Trophoblast cell (in vitro differentiated cells and primary cell): ENCODE results near the gene NLRP3.
A peak's percentile ranks its signal among the peaks of the same experiment; 100 is the strongest.

ENCODE experiments used
- DNase-seq, 2 donors: peaks; one replicate each; pipeline ENCODE4 v3.0.0-alpha.2; 2016
- H2AFZ ChIP-seq: 2 replicates; pipeline ENCODE4 v1.6.1; 2013; ENCODE audit warnings: low read length, moderate library complexity, mild to moderate bottlenecking; ENCODE audit not compliant: insufficient read depth, poor library complexity
- H2AK5ac ChIP-seq: 2 replicates; pipeline ENCODE4 v1.6.1; 2013; ENCODE audit warnings: mild to moderate bottlenecking, low read length
- H2BK120ac ChIP-seq: 2 replicates; pipeline ENCODE4 v1.6.1; 2013; ENCODE audit warnings: low read length, mild to moderate bottlenecking, moderate library complexity; ENCODE audit not compliant: insufficient read depth, poor library complexity
- H2BK12ac ChIP-seq: 2 replicates; pipeline ENCODE4 v1.6.1; 2013; ENCODE audit warnings: mild to moderate bottlenecking, low read length, moderate library complexity
- H2BK5ac ChIP-seq: 2 replicates; pipeline ENCODE4 v1.6.1; 2013; ENCODE audit warnings: low read length, low read depth, moderate library complexity, mild to moderate bottlenecking; ENCODE audit not compliant: poor library complexity
- H3K14ac ChIP-seq: 2 replicates; pipeline ENCODE4 v1.6.1; 2013; ENCODE audit warnings: mild to moderate bottlenecking, low read length
- H3K18ac ChIP-seq: 2 replicates; pipeline ENCODE4 v1.6.1; 2013; ENCODE audit warnings: mild to moderate bottlenecking, low read length
- H3K23ac ChIP-seq: 2 replicates; pipeline ENCODE4 v1.6.1; 2013; ENCODE audit warnings: low read length
- H3K27ac ChIP-seq: 2 replicates; pipeline ENCODE4 v1.5.1; 2013; ENCODE audit warnings: low read depth, mild to moderate bottlenecking, inconsistent platforms, low read length, moderate library complexity
- H3K27me3 ChIP-seq: 2 replicates; pipeline ENCODE4 v1.6.1; 2013; ENCODE audit warnings: inconsistent platforms, mild to moderate bottlenecking, low read length, moderate library complexity; ENCODE audit not compliant: insufficient read depth
- H3K36me3 ChIP-seq, 2 experiments: 1 replicate in 1 of 2; 2 replicates in 1 of 2; pipeline ENCODE4 v1.6.1; 2013; ENCODE audit warnings: low read length in 2 of 2, mild to moderate bottlenecking in 2 of 2, moderate library complexity in 1 of 2; ENCODE audit not compliant: insufficient read depth in 2 of 2, control insufficient read depth in 1 of 2
- H3K4ac ChIP-seq: 2 replicates; pipeline ENCODE4 v1.6.1; 2013; ENCODE audit warnings: low read depth, mild to moderate bottlenecking, low read length, moderate library complexity
- H3K4me1 ChIP-seq, 2 experiments: 1 replicate in 1 of 2; 2 replicates in 1 of 2; pipeline ENCODE4 v1.6.1; 2013; ENCODE audit warnings: low read length in 2 of 2, mild to moderate bottlenecking in 2 of 2, moderate library complexity in 1 of 2; ENCODE audit not compliant: insufficient read depth in 2 of 2, control insufficient read depth in 1 of 2
- H3K4me2 ChIP-seq: 2 replicates; pipeline ENCODE4 v1.6.1; 2013; ENCODE audit warnings: inconsistent platforms, mild to moderate bottlenecking, low read length, moderate library complexity
- H3K4me3 ChIP-seq: 2 replicates; pipeline ENCODE4 v1.5.1; 2013; ENCODE audit warnings: mild to moderate bottlenecking, low read depth, low read length, inconsistent platforms
- H3K79me1 ChIP-seq: one replicate; pipeline ENCODE4 v1.6.1; 2013; ENCODE audit warnings: low read length
- H3K79me2 ChIP-seq: 2 replicates; pipeline ENCODE4 v1.6.1; 2013; ENCODE audit warnings: low read length, mild to moderate bottlenecking; ENCODE audit not compliant: control insufficient read depth, insufficient read depth, poor library complexity
- H3K9ac ChIP-seq: 2 replicates; pipeline ENCODE4 v1.6.1; 2013; ENCODE audit warnings: mild to moderate bottlenecking, low read length
- H3K9me3 ChIP-seq: 2 replicates; pipeline ENCODE4 v1.6.1; 2013; ENCODE audit warnings: low read depth, mild to moderate bottlenecking, control low read depth, inconsistent platforms, low read length; ENCODE audit not compliant: insufficient read depth
- H4K12ac ChIP-seq: 2 replicates; pipeline ENCODE4 v1.6.1; 2013; ENCODE audit warnings: low read depth, mild to moderate bottlenecking, low read length, moderate library complexity
- H4K8ac ChIP-seq: 2 replicates; pipeline ENCODE4 v1.6.1; 2013; ENCODE audit warnings: low read depth, mild to moderate bottlenecking, low read length, moderate library complexity
- H4K91ac ChIP-seq: one replicate; pipeline ENCODE4 v1.6.1; 2013; ENCODE audit warnings: low read depth, mild to moderate bottlenecking, low read length, moderate library complexity
- WGBS: extraction: QIAGEN DNeasy Blood & Tissue Kit; methylation state at CpG from one replicate; pipeline ENCODE4 v1.1.7; 2013; ENCODE audit warnings: missing lambda C conversion rate; ENCODE audit not compliant: insufficient read length, insufficient coverage; ENCODE audit errors: extremely low coverage; 5-methylcytosine and 5-hydroxymethylcytosine counted together

The NLRP3 gene

GRCh38 chr1:247368490-247369145 lies 47.4 kb upstream of the NLRP3 start:
- peak overlapping the region; percentile 53 for H4K8ac ChIP-seq
- H3K23ac ChIP-seq: no peak overlapping the region
- H3K14ac ChIP-seq: peak overlapping the region; percentile 61
- H3K4me1 ChIP-seq: peaks cover 5 to 12% of the 10 kb centered on the region in 2 experiments
- peak overlapping the region; percentile 81 for H2AK5ac ChIP-seq
- H3K4me2 ChIP-seq: no peak overlapping the region
- peak overlapping the region; percentile 98 for H2BK12ac ChIP-seq
- H3K4ac ChIP-seq: peak overlapping the region; percentile 66
- DNase-seq: no peak
- H3K9ac ChIP-seq: no peak overlapping the region
- no peak overlapping the region for H2BK5ac ChIP-seq
- peaks cover 4% of the 10 kb centered on the region for H3K9me3 ChIP-seq
- H3K79me2 ChIP-seq: no peaks in the 10 kb centered on the region
- no peak overlapping the region for H3K4me3 ChIP-seq
- WGBS: no CpG with 5 or more reads among the region's 7 CpGs
- H2BK120ac ChIP-seq: peak overlapping the region; percentile 38
- no peaks in the 10 kb centered on the region for H3K27me3 ChIP-seq
- H2AFZ ChIP-seq: no peak overlapping the region
- no peak overlapping the region for H3K27ac ChIP-seq
- no peaks in the 10 kb centered on the region for H3K36me3 ChIP-seq
- H3K18ac ChIP-seq: no peak overlapping the region
- H4K12ac ChIP-seq: peak overlapping the region; percentile 36
- H4K91ac ChIP-seq: peak overlapping the region; percentile 66
- peaks cover 24% of the 10 kb centered on the region for H3K79me1 ChIP-seq

GRCh38 chr1:247370786-247371732 lies 44.9 kb upstream of the NLRP3 start:
- Histone ChIP-seq H3K4ac (no peak overlapping the region), H3K79me1 (peaks cover 28% of the 10 kb centered on the region), H3K4me1 (peaks cover 5 to 14% of the 10 kb centered on the region in 2 experiments), H3K79me2 (no peaks in the 10 kb centered on the region), H3K9ac (no peak overlapping the region), H2AK5ac (no peak overlapping the region), H3K27me3 (no peaks in the 10 kb centered on the region), H4K8ac (no peak overlapping the region), H3K9me3 (peaks cover 6% of the 10 kb centered on the region), H2AFZ (no peak overlapping the region), H2BK12ac (no peak overlapping the region), H4K12ac (no peak overlapping the region), H3K4me3 (no peak overlapping the region), H3K23ac (no peak overlapping the region), H2BK5ac (peak overlapping the region; percentile 87), H3K36me3 (no peaks in the 10 kb centered on the region), H3K14ac (no peak overlapping the region), H3K4me2 (peak overlapping the region; percentile 37), H3K18ac (no peak overlapping the region), H3K27ac (peak overlapping the region; percentile 97), H4K91ac (peak overlapping the region; percentile 94), H2BK120ac (peak overlapping the region; percentile 27)
- WGBS: no CpG with 5 or more reads among the region's 16 CpGs
- DNase-seq: no peak

GRCh38 chr1:247371801-247372259 lies 44.1 kb upstream of the NLRP3 start:
- H4K91ac ChIP-seq: peak overlapping the region; percentile 94
- no peaks in the 10 kb centered on the region for H3K27me3 ChIP-seq
- H3K23ac ChIP-seq: no peak overlapping the region
- H3K18ac ChIP-seq: peak overlapping the region; percentile 84
- DNase-seq: no peak
- peak overlapping the region; percentile 72 for H3K4ac ChIP-seq
- H3K79me2 ChIP-seq: no peaks in the 10 kb centered on the region
- H3K4me2 ChIP-seq: no peak overlapping the region
- peak overlapping the region; percentile 34 for H4K12ac ChIP-seq
- H2AFZ ChIP-seq: no peak overlapping the region
- no peak overlapping the region for H3K4me3 ChIP-seq
- peak overlapping the region; percentile 77 for H2AK5ac ChIP-seq
- no peak overlapping the region for H3K9ac ChIP-seq
- H3K4me1 ChIP-seq: peaks cover 5 to 16% of the 10 kb centered on the region in 2 experiments
- peak overlapping the region; percentile 93 for H2BK120ac ChIP-seq
- peak overlapping the region; percentile 64 for H4K8ac ChIP-seq
- peak overlapping the region; percentile 81 for H3K14ac ChIP-seq
- peak overlapping the region; percentile 28 for H3K27ac ChIP-seq
- H2BK5ac ChIP-seq: peak overlapping the region; percentile 87
- peaks cover 28% of the 10 kb centered on the region for H3K79me1 ChIP-seq
- peak overlapping the region; percentile 95 for H2BK12ac ChIP-seq
- peaks cover 4% of the 10 kb centered on the region for H3K9me3 ChIP-seq
- WGBS: no CpG with 5 or more reads among the region's 16 CpGs
- no peaks in the 10 kb centered on the region for H3K36me3 ChIP-seq

- H3K4me3 ChIP-seq: no peak overlapping the region
- H3K36me3 ChIP-seq: no peaks in the 10 kb centered on the region
- peak; percentile 54 to 77 for DNase-seq
- H3K79me2 ChIP-seq: no peaks in the 10 kb centered on the region
- no peak overlapping the region for H4K12ac ChIP-seq
- no peak overlapping the region for H2AFZ ChIP-seq
- no CpG with 5 or more reads among the region's 26 CpGs for WGBS
- H3K27ac ChIP-seq: no peak overlapping the region
- H3K23ac ChIP-seq: no peak overlapping the region
- H3K4ac ChIP-seq: peak overlapping the region; percentile 37
- no peak overlapping the region for H3K18ac ChIP-seq
- peak overlapping the region; percentile 91 for H4K91ac ChIP-seq
- peaks cover 8 to 15% of the 10 kb centered on the region in 2 experiments for H3K4me1 ChIP-seq
- peak overlapping the region; percentile 65 for H2BK5ac ChIP-seq
- no peak overlapping the region for H2BK120ac ChIP-seq
- no peak overlapping the region for H3K4me2 ChIP-seq
- H3K27me3 ChIP-seq: no peaks in the 10 kb centered on the region
- H2BK12ac ChIP-seq: peak overlapping the region; percentile 82
- H3K79me1 ChIP-seq: peaks cover 27% of the 10 kb centered on the region
- peak overlapping the region; percentile 73 for H4K8ac ChIP-seq
- H2AK5ac ChIP-seq: no peak overlapping the region
- peaks cover 5% of the 10 kb centered on the region for H3K9me3 ChIP-seq
- H3K14ac ChIP-seq: no peak overlapping the region
- H3K9ac ChIP-seq: no peak overlapping the region
Observed at GRCh38 chr1:247373721-247374141, 42.2 kb upstream of the NLRP3 start.
